Parathyroid adenoma (tissue), 2 donors: ENCODE results near the gene PRRT4.

Experiments used
- H2AFZ ChIP-seq: fragments of 300-600 bp; sonication (generic); one replicate; pipeline ENCODE4 v1.7.0; 2017; ENCODE audit warnings: antibody characterized with exemption, mild to moderate bottlenecking
- H3K27ac ChIP-seq: fragments of 300-600 bp; sonication (generic); one replicate; pipeline ENCODE4 v1.7.0; 2017
- H3K27me3 ChIP-seq: fragments of 300-600 bp; sonication (generic); one replicate; pipeline ENCODE4 v1.7.0; 2017; ENCODE audit warnings: low read length; ENCODE audit not compliant: control insufficient read depth, insufficient read depth
- H3K36me3 ChIP-seq: fragments of 300-600 bp; sonication (generic); one replicate; pipeline ENCODE4 v1.7.0; 2017; ENCODE audit warnings: low read length; ENCODE audit not compliant: control insufficient read depth, insufficient read depth
- H3K4me1 ChIP-seq: fragments of 300-600 bp; sonication (generic); one replicate; pipeline ENCODE4 v1.7.0; 2017; ENCODE audit warnings: control low read depth
- H3K4me2 ChIP-seq: fragments of 300-600 bp; sonication (generic); one replicate; pipeline ENCODE4 v1.7.0; 2017; ENCODE audit warnings: low read length
- H3K4me3 ChIP-seq: fragments of 300-600 bp; sonication (generic); one replicate; pipeline ENCODE4 v1.7.0; 2017; ENCODE audit warnings: low read depth, low read length
- H3K79me2 ChIP-seq: fragments of 300-600 bp; sonication (generic); one replicate; pipeline ENCODE4 v1.7.0; 2017; ENCODE audit warnings: control low read depth
- H3K9ac ChIP-seq: fragments of 300-600 bp; sonication (generic); one replicate; pipeline ENCODE4 v1.7.0; 2017; ENCODE audit warnings: mild to moderate bottlenecking
- H3K9me3 ChIP-seq: fragments of 300-600 bp; sonication (generic); one replicate; pipeline ENCODE4 v1.7.0; 2017; ENCODE audit warnings: low read length; ENCODE audit not compliant: control insufficient read depth
- CTCF ChIP-seq: fragments of 300-600 bp; sonication (generic); IDR thresholded peaks from one replicate; pipeline ENCODE4 v1.7.0; 2017; ENCODE audit warnings: antibody characterized with exemption, mild to moderate bottlenecking
- donor health status: primary hyperparathyroidism.

PRRT4 gene

GRCh38 chr7:128404886-128405470, 43.5 kb upstream of the PRRT4 start:
- Histone ChIP-seq H3K79me2 (peaks cover 3% of the 10 kb centered on the region), H3K9me3 (no peaks in the 10 kb centered on the region), H3K4me2 (peak overlapping the region; percentile 87), H3K9ac (peak overlapping the region; percentile 53), H2AFZ (peak overlapping the region; percentile 94), H3K27me3 (no peaks in the 10 kb centered on the region), H3K36me3 (no peaks in the 10 kb centered on the region), H3K4me1 (peaks cover 12% of the 10 kb centered on the region), H3K4me3 (peak overlapping the region; percentile 55), H3K27ac (peak overlapping the region; percentile 37)
- TF ChIP-seq CTCF = peak; percentile 33

- Histone ChIP-seq H2AFZ (no peak overlapping the region), H3K79me2 (peaks cover 3% of the 10 kb centered on the region), H3K4me3 (no peak overlapping the region), H3K4me1 (peaks cover 10% of the 10 kb centered on the region), H3K27me3 (no peaks in the 10 kb centered on the region), H3K4me2 (no peak overlapping the region), H3K27ac (no peak overlapping the region), H3K36me3 (no peaks in the 10 kb centered on the region), H3K9ac (no peak overlapping the region), H3K9me3 (no peaks in the 10 kb centered on the region)
- no peak for TF ChIP-seq CTCF
Measured at GRCh38 chr7:128404143-128404681, 42.7 kb upstream of the PRRT4 start.

GRCh38 chr7:128403676-128404075, 42.2 kb upstream of the PRRT4 start:
- H3K9ac ChIP-seq = no peak overlapping the region
- TF ChIP-seq CTCF = no peak
- no peak overlapping the region for H3K4me2 ChIP-seq
- H2AFZ ChIP-seq = no peak overlapping the region
- H3K4me3 ChIP-seq = no peak overlapping the region
- H3K9me3 ChIP-seq = no peaks in the 10 kb centered on the region
- H3K79me2 ChIP-seq = peaks cover 3% of the 10 kb centered on the region
- peaks cover 5% of the 10 kb centered on the region for H3K4me1 ChIP-seq
- H3K27me3 ChIP-seq = no peaks in the 10 kb centered on the region
- H3K36me3 ChIP-seq = no peaks in the 10 kb centered on the region
- no peak overlapping the region for H3K27ac ChIP-seq

GRCh38 chr7:128402356-128402755, 40.9 kb upstream of the PRRT4 start:
- H3K4me3 ChIP-seq = no peak overlapping the region

More at GRCh38 chr7:128402356-128402755, 40.9 kb upstream of the PRRT4 start:
- Histone ChIP-seq H3K27ac (no peak overlapping the region), H3K4me2 (no peak overlapping the region), H3K9ac (no peak overlapping the region), H3K79me2 (peaks cover 3% of the 10 kb centered on the region), H3K27me3 (no peaks in the 10 kb centered on the region), H3K9me3 (no peaks in the 10 kb centered on the region), H3K36me3 (no peaks in the 10 kb centered on the region), H2AFZ (no peak overlapping the region), H3K4me1 (peaks cover 4% of the 10 kb centered on the region)
- no peak for TF ChIP-seq CTCF
